OCI-LY7 (cell line): ENCODE data around the gene ARHGEF3. TPM values are rescaled to one million over a fixed set of nuclear protein-coding genes. Genes with fewer than 3 reads are reported as not detected.
"Not testable (repeated sequence)": the region's sequence is repeated elsewhere in the genome, so short reads cannot be mapped to it uniquely, and the experiment has no call there.

Experiments
- BruUV-seq: library from RNA; stranded (reverse); fragments of 400-500 nt; replicated peaks from 2 replicates; lab custom pipeline; 2021; lab: Mats Ljungman, UMichigan
- CTCF ChIA-PET: fragments of 300-600 bp; sonication (Branson Sonifier 250); formaldehyde crosslinking; loops from one replicate; lab custom pipeline; 2022; ENCODE audit warnings: antibody characterized with exemption; ENCODE audit not compliant: unreplicated experiment; lab: Charles Lee
- POLR2A ChIA-PET: fragments of 300-600 bp; sonication (Branson Sonifier 250); formaldehyde crosslinking; loops from one replicate; lab custom pipeline; 2022; ENCODE audit warnings: antibody characterized with exemption; lab: Charles Lee
- DNase-seq: peaks from one replicate; pipeline ENCODE4 v3.0.0-alpha.2; 2015; ENCODE audit warnings: low spot score
- H2AFZ ChIP-seq: fragments of 200-600 bp; sonication (generic), shearing (Covaris generic); 2 replicates; pipeline ENCODE4 v1.6.1; 2014; ENCODE audit warnings: mild to moderate bottlenecking, antibody characterized with exemption, low read length, moderate library complexity
- H3K27ac ChIP-seq: fragments of 200-600 bp; sonication (generic); 2 replicates; pipeline ENCODE4 v1.5.1; 2014; ENCODE audit warnings: mixed run types, low read depth, mild to moderate bottlenecking, moderate library complexity, low read length, inconsistent platforms; ENCODE audit not compliant: poor library complexity, severe bottlenecking
- H3K36me3 ChIP-seq: fragments of 200-600 bp; sonication (generic); 2 replicates; pipeline ENCODE4 v1.6.1; 2014; ENCODE audit warnings: mild to moderate bottlenecking, antibody characterized with exemption, low read length, moderate library complexity, mixed read lengths; ENCODE audit not compliant: insufficient read depth
- H3K4me1 ChIP-seq: fragments of 200-600 bp; sonication (generic); 2 replicates; pipeline ENCODE4 v1.5.1; 2014; ENCODE audit warnings: mild to moderate bottlenecking, low read length; ENCODE audit not compliant: insufficient read depth, poor library complexity, severe bottlenecking
- H3K4me2 ChIP-seq: fragments of 200-600 bp; sonication (generic); 2 replicates; pipeline ENCODE4 v1.6.1; 2014; ENCODE audit warnings: mild to moderate bottlenecking, low read length
- H3K4me3 ChIP-seq: fragments of 200-600 bp; sonication (generic); 2 replicates; pipeline ENCODE4 v1.5.1; 2014; ENCODE audit warnings: mild to moderate bottlenecking, low read depth, low read length; ENCODE audit not compliant: poor library complexity, severe bottlenecking
- H3K79me2 ChIP-seq: fragments of 200-600 bp; sonication (generic); 2 replicates; pipeline ENCODE4 v1.6.1; 2016; ENCODE audit warnings: low read depth, mild to moderate bottlenecking, low read length, moderate library complexity, mixed read lengths; ENCODE audit not compliant: insufficient read depth
- H3K9me2 ChIP-seq: fragments of 200-600 bp; sonication (generic); 2 replicates; pipeline ENCODE4 v1.6.1; 2016; ENCODE audit warnings: mild to moderate bottlenecking, low read length, mixed read lengths; ENCODE audit not compliant: insufficient read depth
- H3K9me3 ChIP-seq: fragments of 200-600 bp; sonication (generic); 2 replicates; pipeline ENCODE4 v1.6.1; 2014; ENCODE audit warnings: mild to moderate bottlenecking, mixed run types, low read length, mixed read lengths
- H4K20me1 ChIP-seq: fragments of 200-600 bp; sonication (generic); 2 replicates; pipeline ENCODE4 v1.6.1; 2014; ENCODE audit warnings: mild to moderate bottlenecking, antibody characterized with exemption, low read length, moderate library complexity, mixed read lengths; ENCODE audit not compliant: insufficient read depth
- CTCF ChIP-seq: fragments of 200-600 bp; sonication (generic); conservative IDR thresholded peaks from 2 replicates; pipeline ENCODE4 v1.5.1; 2014; ENCODE audit warnings: mild to moderate bottlenecking, antibody characterized with exemption, low read length, moderate library complexity, mixed read lengths
- EZH2phosphoT487 ChIP-seq: fragments of 200-600 bp; sonication (generic); IDR thresholded peaks from 2 replicates; pipeline ENCODE4 v1.6.1; 2018; ENCODE audit warnings: low read depth, borderline replicate concordance, mild to moderate bottlenecking, mixed run types, antibody characterized with exemption, low read length, moderate library complexity, mixed read lengths
- intact Hi-C: fragments of 100-400 bp; cut with micrococcal nuclease; formaldehyde crosslinking; loops from one replicate; pipeline ENCODE4 v1.10.0; 2022; ENCODE audit not compliant: unreplicated experiment
- total RNA-seq, 2 experiments: library from RNA; depleted of rRNA in 1 of 2; stranded (reverse); fragments of >200 nt in 1 of 2; shearing (Covaris generic) in 1 of 2; gene quantifications; 2 replicates each; pipeline ENCODE4 v1.2.3, GENCODE V29; 2014 to 2022

The ARHGEF3 gene
- total RNA-seq, 2 experiments from 2014 or later = 14.1 to 26.9 TPM

DNA sequence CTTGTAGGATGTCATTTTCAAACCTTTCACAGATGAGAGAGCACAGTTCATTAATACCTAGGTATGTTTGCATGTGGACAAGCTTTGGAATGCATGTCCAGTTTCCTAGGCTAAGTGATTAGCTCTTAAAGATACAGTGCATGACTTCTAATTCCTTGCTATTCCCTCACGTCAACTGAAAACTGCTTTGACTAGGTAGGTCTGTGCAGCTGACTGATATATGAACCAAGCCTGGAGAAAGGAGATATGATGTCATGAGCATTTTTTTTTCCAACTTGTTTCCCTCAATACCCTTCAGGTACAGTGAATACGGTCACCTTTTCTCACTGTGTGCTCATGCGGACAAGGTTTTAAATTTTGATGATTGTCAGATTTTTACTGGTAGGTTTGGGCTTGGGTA lies 77.1 kb downstream of the ARHGEF3 start:
- peaks cover 50% of the 10 kb centered on the region for H3K36me3 ChIP-seq
- no peak overlapping the region for H2AFZ ChIP-seq
- BruUV-seq = no TSS peak
- intact Hi-C loops = no loop called here
- no peaks in the 10 kb centered on the region for H4K20me1 ChIP-seq
- CTCF ChIA-PET = no interaction called here
- no peak overlapping the region for H3K4me3 ChIP-seq
- H3K4me2 ChIP-seq = no peak overlapping the region
- DNase-seq = no peak
- H3K9me3 ChIP-seq = no peaks in the 10 kb centered on the region
- H3K27ac ChIP-seq = no peak overlapping the region
- H3K79me2 ChIP-seq = no peaks in the 10 kb centered on the region
- no peaks in the 10 kb centered on the region for H3K9me2 ChIP-seq
- POLR2A ChIA-PET = interaction anchor here (0.7 to 1.5 kb wide), 4 partner anchors 9 to 193 kb away, joined by 3 to 5 read pairs (median 4); partner anchors contain the start of gene TASOR
- TF ChIP-seq EZH2phosphoT487 (no peak), CTCF (no peak)
- H3K4me1 ChIP-seq = no peaks in the 10 kb centered on the region

- Histone ChIP-seq H3K4me2 (no peak overlapping the region), H4K20me1 (no peaks in the 10 kb centered on the region), H3K9me2 (no peaks in the 10 kb centered on the region), H3K27ac (no peak overlapping the region), H3K79me2 (no peaks in the 10 kb centered on the region), H2AFZ (no peak overlapping the region), H3K9me3 (0 out of 2 replicates have a peak, but pooled peaks cover 3% of the 10 kb centered on the region), H3K36me3 (peaks cover 14% of the 10 kb centered on the region), H3K4me1 (no peaks in the 10 kb centered on the region), H3K4me3 (no peak overlapping the region)
- intact Hi-C loops = no loop called here
- no TSS peak for BruUV-seq
- POLR2A ChIA-PET = interaction anchor here (0.6 kb wide), 1 partner anchor 377 kb away, joined by 3 read pairs; no protein-coding TSS in a partner anchor
- DNase-seq = no peak
- TF ChIP-seq CTCF (no peak), EZH2phosphoT487 (no peak)
- CTCF ChIA-PET = interaction anchor here (1.2 kb wide), 1 partner anchor 79 kb away, joined by 3 read pairs; no protein-coding TSS in a partner anchor
Measured at GRCh38 chr3:56720849-56721248, 80.9 kb downstream of the ARHGEF3 start.

- H3K4me1 ChIP-seq, H3K79me2 ChIP-seq, H3K36me3 ChIP-seq, H4K20me1 ChIP-seq, H3K9me3 ChIP-seq, CTCF ChIA-PET, H3K4me2 ChIP-seq, H3K27ac ChIP-seq, BruUV-seq, H3K4me3 ChIP-seq, DNase-seq, H2AFZ ChIP-seq, intact Hi-C loops, H3K9me2 ChIP-seq: not testable (repeated sequence)
- POLR2A ChIA-PET = interaction anchor here (0.5 to 1.2 kb wide), 5 partner anchors 19 to 141 kb away, joined by 3 to 4 read pairs (median 3); no protein-coding TSS in a partner anchor
Measured at GRCh38 chr3:56718809-56719208, 82.9 kb downstream of the ARHGEF3 start.
